Stimulated activated CD8-positive, alpha-beta memory T cell treated with anti-CD3 and anti-CD28 coated beads, Interleukin-2, amount 100 ng/mL, for 48 hours (primary cell): Measurements from ENCODE around the gene ADAMTS12.
"Not testable (repeated sequence)": the region's sequence is repeated elsewhere in the genome, so short reads cannot be mapped to it uniquely, and the experiment has no call there.

Experiments used
- DNase-seq, 2 donors: peaks; one replicate each; pipeline ENCODE4 v3.0.0-alpha.2; 2020; ENCODE audit warnings: low read depth in 2 of 2

The ADAMTS12 gene

DNA sequence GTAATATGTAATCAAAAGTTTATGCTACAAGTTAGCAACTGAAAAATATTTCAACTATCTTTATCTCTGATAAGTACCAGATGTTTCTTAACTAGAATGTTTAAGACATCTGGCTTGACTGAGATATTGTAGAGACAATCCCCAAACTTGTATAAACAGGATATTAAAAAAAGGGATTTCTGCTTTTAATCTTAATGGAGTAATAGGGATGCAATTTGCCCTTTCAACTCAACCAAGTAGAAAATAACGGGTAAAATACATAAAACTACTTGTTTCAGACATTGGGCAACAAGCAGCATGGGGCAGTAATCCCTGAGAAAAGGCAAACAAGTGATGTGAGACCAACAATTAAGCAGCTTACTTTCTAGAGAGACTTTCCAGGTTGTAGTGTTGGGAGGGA is 9.4 kb upstream of the ADAMTS12 start:
- DNase-seq, result no peak

DNA sequence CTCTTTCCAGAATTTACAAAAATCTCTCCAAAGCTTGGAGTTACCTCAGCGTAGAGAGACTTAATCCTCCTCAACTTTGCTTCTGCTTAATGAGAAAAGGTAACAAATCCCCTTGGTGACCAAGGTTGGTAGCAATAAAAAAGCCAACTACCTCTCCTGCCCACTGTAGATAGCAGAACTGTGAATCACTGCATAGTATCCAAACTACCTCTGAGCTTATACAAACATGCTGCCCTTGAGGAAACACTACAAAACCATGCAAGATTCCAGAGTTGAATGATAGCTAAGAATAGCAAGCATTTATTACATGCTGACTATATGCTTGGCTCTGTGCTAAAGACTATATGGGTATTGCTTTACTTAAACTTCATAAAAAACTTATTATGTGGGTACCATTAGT is 2.8 kb upstream of the ADAMTS12 start:
- no peak for DNase-seq

DNA sequence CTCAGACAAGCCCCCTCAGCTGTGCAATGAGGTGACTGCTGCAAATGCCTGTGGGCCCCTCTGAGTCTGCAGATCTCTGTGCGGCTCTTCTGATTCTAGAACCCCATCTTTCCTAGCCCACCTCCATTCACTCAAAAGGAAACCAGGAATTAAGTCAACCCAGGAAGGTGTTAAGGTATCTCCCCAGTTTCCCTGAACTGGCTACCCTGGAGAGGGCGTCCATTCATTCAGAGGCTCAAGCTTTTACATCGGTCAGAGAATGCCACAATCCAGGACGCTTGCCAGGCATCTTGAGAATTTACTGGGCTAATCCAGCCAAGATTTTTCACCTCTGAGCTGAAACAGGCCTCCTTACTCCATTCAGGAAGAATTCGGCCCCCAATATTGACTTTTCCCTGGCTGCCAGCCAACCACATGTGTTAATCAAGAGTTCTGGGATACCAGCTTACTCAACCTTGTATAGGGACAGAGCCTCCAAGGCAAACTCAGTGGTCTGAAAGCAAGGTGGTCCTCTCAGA is 889 bp upstream of the ADAMTS12 start:
- DNase-seq, result no peak

DNA sequence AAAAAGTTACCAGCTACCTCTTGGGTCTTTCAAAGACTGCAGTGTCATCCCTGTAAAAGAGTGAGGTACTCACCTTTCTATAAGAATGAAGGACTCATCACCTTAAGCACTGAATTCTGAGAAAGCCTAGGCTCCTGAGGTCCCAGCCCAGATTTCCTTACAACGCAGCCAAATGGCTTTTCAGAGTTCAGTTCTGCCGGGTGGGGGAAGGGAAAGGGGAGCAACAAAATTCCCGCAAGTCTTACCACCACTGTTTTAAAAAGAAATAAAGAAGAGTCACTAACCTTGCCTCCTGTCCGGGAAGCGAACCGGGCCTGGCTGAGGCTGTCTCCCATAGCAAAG is 373 bp downstream of the ADAMTS12 start:
- no peak for DNase-seq

DNA sequence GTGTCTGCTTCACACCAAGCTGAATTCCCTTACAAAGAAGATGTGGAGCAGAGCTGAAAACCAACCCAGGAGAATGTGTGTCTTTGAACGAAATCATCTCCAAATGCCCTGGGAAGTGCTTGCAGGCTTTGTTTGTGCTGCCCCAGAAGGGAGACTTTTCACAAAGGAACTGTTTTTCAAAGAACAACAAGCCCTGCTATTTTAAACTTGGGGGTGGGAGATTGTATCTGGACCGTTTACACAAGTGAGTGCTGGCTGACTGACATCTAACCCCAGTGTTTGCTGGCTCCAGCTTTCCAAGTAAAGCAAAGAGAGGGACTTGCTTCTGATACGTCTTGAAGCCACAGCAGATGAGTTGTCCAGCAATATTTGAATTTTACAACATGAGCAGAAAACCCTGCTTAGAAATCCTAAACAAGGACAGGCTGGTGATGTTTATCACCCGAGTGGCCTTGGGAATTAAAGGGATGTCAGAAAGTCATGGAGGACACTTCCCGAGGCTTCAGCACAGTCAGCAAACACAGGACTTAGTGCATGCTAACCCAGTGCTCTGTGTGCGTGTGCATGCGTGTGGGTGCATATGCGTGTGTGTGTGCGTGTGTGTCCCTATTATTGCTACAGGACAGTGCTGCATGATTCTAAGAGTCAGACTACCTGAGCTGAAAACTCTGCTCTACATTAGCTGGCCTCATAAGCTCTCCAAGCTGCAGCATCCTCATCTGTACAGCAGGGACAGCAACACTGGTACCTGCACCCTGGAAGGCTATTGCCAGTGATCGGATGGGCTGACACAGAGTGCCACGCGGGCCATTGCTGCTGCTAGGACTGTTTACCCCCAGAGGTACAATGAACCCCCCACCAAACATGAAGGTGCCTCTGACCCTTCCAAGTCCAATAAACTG is 1.4 kb downstream of the ADAMTS12 start:
- no peak for DNase-seq

DNA sequence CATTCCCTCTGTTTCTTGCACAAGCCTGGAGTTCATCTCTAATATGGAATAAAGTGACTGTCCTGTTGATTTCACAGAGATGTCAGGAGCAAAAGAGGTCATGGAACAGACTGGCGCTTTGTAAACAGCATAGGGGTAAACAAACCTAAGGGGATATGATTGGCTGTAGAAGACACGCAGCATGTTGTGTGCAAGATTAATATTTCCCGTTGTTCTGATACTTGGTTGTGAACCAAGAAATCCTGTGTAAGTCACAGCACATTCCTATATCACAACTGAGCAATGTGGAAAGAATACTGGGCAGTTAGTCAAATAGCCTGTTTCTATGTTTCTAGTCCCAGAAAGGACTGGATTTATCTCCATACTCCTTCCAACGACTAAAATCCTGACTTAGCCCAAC is 3.2 kb downstream of the ADAMTS12 start:
- DNase-seq, result no peak

DNA sequence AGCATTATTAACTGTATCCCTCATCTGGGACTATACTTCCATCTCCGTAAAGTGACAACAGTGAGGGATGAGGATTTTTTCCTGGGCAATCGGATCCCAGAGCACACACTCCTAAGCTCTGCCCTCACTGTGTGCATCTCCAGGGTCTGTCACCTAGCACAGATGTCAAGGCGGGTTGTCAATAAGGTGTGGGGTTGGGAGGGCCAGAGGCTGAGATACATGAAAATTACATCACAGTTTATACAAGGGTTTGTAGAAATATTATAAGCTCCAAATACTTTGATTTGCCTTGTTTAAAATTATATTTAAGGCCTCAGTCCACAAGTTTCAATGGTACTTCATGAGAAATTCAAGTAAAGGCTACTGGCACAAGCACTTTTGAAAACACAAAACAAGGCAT is 4.5 kb downstream of the ADAMTS12 start:
- no peak for DNase-seq

DNA sequence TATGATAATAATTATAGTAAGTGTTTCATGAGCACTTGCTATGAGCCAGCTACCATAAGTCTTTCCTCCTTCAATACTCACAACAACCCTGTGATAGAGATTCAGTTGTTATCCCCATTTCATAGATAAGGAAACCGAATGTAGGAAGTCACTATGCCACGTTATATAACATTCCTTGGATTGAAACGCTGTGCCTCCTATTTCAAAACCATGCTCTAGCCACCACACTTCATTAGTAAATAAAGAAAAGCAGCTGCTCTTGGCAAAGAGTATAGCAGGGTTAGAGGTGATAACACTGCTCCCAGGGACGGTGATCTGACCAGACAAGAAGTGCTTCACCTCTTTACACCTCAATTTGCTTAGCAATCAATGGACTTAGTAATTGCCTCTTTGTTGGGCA is 5.5 kb downstream of the ADAMTS12 start:
- no peak for DNase-seq

DNA sequence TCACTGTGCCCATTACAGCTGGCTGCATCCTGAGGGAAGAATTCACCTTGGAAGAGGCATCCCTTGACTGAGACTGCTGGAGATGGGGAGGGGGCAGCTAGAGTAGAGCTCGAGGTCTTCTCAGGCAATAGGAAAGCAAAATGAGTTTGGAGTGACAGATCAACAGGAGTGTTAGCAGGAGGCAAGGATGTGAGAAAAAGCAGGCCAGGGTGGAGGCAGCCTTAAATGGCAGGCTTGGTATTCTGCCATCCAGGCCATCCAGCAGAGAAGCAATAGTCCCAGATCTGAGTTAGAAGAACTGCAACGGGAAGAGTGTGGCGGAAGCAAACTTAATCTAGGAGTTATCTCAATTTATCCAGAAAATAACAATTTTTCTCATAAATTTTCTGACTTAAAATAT is 6.1 kb downstream of the ADAMTS12 start:
- DNase-seq, result no peak

DNA sequence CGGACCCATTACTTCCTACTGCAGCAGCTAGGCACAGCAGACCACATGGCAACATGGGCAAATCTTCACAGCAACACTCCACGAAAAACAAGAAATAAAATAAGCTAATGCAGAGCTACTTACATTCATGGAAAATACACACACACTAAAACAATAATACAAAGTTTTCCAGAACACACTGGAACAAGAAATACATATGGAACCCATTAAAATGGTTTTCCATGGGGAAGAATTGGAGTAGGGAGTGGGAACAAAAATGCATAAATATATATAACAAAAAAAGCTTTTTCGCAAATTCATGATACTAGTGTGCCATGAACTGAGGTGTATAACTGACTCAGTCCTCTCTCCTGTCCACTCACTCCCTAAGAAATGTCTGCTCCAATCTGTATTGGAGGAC is 8.3 kb downstream of the ADAMTS12 start:
- DNase-seq, result no peak

DNA sequence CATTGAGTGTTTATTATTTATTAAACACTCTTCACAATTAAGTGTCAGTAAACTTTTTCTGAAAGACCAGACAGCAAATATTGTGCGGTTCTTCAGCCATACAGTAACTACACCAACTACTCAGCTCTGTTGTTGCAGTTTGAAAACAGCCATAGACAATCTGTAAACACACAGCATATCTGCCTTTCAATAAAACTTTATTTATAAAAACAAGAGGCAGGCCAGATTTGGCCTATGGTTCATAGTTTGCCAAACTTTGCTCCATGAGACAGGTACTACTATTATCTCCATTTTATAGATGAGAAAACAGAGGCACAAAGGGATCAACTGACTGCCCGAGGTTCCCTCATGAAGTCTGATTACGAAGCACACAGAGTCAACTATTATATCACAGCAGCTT is 11.5 kb downstream of the ADAMTS12 start:
- DNase-seq, result no peak

DNA sequence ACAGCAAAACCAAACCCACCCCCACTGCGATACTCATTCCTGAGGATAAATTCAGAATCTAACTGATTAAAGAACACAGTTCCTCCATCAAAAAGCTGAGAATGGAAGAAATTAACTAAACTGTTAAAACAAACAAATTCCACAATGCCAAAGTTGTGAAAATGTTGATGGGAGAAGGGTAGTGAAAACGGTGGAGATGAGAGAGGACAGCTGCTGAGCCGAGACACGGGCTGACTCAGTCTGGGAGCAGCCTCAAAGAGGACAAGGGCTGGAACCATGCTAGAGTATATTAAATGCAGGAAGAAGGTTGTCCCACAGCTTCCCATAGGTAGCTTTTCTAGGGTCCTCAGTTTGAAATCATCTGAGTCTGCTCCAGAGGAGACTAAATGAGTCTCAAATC is 14.3 kb downstream of the ADAMTS12 start:
- no peak for DNase-seq

DNA sequence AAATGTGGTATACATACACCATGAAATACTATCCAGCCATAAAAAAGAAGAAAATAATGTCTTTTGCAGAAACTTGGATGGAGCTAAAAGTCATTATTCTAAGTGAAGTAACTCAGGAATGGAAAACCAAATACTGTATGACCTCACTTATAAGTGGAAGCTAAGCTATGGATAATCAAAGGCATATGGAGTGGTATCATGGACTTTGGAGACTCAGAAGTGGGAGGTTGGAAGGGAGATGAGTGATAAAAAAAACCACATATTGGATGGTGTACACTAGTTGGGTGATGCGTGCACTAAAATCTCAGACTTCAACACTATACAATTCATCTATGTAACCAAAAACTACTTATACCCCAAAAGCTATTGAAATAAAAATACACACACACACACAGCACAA is 24.5 kb downstream of the ADAMTS12 start:
- DNase-seq, result no peak

DNA sequence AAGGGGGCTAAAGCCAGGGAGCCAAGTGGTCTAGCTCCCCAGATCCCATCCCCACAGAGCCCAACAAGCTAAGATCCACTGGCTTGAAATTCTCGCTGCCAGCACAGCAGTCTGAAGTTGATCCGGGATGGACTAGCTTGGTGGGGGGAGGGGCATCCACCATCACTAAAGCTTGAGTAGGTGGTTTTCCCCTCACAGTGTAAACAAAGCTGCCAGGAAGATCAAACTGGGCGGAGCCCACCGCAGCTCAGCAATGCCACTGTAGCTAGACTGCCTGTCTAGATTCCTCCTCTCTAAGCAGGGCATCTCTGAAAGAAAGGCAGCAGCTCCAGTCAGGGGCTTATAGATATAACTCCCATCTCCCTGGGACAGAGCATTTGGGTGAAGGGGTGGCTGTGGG is 32.6 kb downstream of the ADAMTS12 start:
- DNase-seq, result not testable (repeated sequence)

DNA sequence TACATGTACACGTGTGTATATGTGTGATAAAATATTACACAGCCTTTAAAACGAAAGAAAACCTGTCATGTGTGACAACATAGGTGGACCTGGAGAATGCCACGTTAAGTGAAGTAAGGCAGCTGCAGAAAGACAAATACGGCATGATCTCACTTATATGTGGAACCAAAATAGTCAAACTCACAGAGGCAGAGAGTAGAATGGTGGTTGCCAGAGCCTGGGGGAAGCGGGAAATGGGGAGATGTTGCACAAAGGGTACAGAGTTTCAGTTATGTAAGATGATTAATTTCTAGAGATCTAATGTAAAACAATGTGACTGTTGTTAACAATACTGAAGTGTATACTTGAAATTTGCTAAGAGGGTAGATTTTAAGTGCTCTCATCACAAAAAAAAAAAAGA is 34.8 kb downstream of the ADAMTS12 start:
- DNase-seq, result no peak

DNA sequence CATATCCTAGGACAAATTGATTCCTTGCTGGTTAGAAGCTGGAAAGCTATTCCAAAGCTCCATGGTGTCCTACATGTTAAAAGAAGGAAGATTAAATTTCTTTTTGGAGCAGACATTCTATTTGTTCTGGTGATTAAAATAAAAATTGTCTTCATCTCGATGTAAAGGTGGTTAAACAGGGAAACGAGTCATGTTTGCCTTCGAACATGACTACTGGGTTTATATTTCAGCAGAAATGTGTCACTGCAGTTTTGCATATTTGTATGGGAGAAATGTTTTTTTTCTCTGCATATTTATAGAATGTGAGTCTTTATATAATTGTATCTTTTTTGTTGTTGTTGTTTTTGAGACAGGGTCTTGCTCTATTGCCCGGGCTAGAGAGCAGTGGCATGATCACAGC is 36.4 kb downstream of the ADAMTS12 start:
- no peak for DNase-seq

DNA sequence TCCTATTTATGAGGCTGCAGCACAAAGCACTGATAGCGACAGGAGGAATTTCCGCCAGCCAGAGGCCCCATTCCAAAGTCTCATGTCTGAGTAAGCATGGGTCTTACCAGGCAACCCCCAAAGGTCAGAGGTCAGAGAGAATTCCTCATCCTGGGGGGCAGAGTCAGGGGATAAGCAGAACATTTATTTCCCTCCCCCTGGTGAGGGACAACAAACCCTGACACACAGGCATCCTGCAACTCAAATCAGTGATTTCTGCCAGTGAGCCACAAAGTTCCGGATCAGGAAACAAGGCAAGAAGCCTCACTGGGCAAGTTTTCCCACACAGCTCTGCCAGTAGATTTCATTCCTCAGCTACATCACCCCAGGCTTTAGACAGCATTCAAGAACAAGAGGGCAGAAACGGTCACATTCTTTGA is 37.0 kb downstream of the ADAMTS12 start:
- no peak for DNase-seq

DNA sequence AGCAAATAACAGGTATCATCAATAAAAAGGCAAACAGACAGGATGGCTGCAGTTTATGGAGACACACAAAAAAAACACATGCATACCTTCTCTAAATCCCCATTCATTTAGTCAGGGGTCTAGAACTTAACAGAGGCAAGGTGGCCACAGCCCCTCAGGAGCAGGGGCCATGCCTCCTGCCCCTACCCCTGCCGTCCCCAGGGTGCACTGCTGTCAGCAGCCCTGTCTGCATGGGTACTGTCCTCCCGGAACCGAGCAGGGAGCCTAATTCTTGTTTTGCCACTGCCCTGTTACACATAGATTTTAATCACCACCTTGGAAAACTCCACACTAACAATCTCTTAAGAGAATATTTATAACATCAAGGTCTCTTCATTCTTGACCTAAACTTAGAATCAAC is 39.0 kb downstream of the ADAMTS12 start:
- no peak for DNase-seq

DNA sequence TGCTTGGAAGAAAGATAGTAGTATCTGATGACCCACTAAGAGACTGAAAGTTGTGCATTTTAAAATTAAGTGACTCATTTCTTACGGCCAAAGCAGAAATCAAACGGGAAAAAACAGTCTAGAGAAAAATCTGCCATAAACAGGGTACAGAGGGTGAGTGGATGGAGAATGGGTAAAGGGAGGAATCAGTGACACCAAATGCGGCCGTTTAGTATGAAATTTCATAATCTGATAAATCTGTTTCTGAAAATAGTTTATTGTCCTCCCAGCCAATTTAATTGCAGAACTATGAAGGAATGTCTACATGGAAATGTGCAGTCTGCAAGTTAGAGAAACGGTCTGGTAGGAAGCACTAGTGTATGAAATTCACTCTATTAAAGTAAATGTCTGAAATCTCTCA is 39.5 kb downstream of the ADAMTS12 start:
- DNase-seq, result no peak

DNA sequence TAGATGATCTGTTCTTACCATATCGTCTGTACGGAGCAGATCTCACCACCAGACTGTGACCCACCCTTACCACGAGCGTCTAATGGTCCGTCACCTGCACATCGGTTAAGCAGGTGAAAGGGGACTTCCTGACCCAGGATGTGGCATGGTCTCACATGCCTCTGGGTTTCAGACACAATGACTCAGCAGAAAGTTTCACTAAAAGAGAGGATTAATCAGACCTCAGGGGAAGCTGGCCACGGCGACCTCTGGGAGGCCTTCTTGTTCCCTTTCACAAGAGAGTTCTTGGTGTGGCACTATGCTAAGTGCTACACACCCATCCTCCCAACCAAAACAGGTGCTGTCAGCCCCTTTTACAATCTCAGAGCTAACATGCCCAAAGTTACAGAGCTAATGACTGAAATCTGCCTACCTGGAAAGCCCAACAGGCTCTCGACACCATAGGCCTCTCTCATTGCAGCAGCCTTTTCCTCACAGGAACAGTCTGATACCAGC is 41.6 kb downstream of the ADAMTS12 start:
- peak; percentile 8 to 30 for DNase-seq

DNA sequence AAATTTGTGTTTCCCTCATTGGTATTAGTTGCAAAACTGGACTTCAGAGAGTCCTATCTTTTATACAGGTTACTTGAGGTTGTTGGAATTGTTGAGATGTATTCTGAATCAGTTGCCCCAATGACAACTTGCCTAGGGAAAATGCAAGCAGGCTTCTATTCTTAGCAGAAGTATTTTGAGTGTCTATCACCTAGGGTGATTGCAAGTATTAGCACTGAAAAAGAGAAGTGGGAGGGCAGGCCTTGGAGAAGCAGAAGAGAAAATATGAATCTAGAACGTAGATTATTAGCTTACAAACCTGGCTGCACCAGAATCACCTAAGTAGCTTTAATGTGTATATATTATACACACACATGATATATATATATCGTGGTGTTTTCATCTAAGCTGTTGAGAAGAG is 43.2 kb downstream of the ADAMTS12 start:
- DNase-seq, result no peak

DNA sequence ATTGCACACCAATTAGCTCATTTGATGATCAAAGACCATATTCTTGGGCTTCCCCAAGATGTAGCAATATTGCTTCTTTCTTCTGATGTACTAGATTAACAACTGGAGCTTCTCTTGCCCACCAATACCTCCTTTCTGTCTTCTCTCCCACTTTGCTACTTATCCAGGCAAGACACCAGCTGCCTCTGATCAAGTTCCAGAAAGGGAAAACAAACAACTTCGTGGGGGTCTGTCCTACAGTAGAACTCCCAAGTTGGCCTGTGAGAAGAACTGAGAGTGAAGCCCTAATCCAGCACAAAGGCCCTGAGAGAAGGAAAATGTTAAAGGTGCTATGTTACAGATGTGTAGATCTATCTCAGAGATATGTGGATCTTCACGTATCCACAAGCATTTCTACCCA is 44.9 kb downstream of the ADAMTS12 start:
- no peak for DNase-seq

DNA sequence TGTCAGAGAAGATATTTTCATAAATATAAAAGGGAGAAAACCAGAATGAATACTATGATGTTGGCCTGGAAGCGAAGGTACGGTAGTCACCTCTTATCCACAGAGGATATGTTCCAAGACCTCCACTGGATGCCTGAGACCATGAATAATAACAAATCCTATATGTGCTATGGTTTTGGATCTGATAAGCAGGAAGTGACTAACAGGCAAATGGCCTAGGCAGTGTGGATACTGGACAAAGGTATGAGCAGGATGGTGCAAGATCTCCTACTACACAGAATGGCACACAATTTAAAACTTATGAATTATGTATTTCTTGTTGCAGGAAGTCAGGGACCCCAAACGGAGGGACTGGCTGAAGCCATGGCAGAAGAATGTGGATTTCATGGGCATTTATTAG is 48.2 kb downstream of the ADAMTS12 start:
- no peak for DNase-seq

DNA sequence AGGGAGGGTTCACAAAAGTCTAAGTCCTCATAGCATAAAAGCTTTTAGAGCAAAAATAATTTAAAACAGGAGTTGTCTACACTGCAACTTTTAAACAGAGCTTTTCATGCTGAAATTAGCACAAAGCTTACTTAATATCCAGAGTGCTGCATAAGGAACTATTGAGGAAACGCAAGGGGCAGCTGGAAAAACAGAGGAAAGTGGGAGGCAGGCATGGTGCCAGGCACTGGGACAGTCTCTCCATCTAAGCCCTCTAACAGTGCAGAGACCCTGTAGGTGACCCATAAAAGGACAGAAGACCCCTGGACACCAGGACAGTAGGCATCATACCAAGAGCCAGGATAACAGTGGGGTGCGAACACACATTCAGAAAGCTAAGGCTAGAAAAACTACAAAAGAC is 49.3 kb downstream of the ADAMTS12 start:
- DNase-seq, result no peak
